Inferior parietal cortex (tissue), 1 donor: ENCODE data around the gene DYNLT1.
"Not testable (repeated sequence)": the region's sequence is repeated elsewhere in the genome, so short reads cannot be mapped to it uniquely, and the experiment has no call there.

Experiments used
- DNase-seq: peaks from one replicate; pipeline ENCODE4 v3.0.0-alpha.2; 2016; ENCODE audit errors: extremely low spot score

The DYNLT1 gene

GRCh38 chr6:158642097-158642601 lies 2.4 kb downstream of the DYNLT1 start:
- no peak for DNase-seq

- no peak for DNase-seq
Measured at GRCh38 chr6:158640519-158640918, 4.0 kb downstream of the DYNLT1 start.

GRCh38 chr6:158639056-158639455 lies 5.5 kb downstream of the DYNLT1 start:
- DNase-seq: no peak

- DNase-seq: no peak
Measured at GRCh38 chr6:158638324-158638854, 6.2 kb downstream of the DYNLT1 start.

- DNase-seq: no peak
Measured at GRCh38 chr6:158636778-158637177, 7.8 kb downstream of the DYNLT1 start.

- no peak for DNase-seq
Measured at GRCh38 chr6:158635427-158636073, 9.0 kb downstream of the DYNLT1 start.

- DNase-seq: no peak
Measured at GRCh38 chr6:158634695-158635426, 9.7 kb downstream of the DYNLT1 start.

- no peak for DNase-seq
Measured at GRCh38 chr6:158633127-158633526, 11.4 kb downstream of the DYNLT1 start.

GRCh38 chr6:158632538-158633119 lies 11.9 kb downstream of the DYNLT1 start:
- DNase-seq: not testable (repeated sequence)

- DNase-seq: peak; percentile 42
Measured at GRCh38 chr6:158631678-158632537, 12.6 kb downstream of the DYNLT1 start.

- DNase-seq: no peak
Measured at GRCh38 chr6:158630938-158631616, 13.5 kb downstream of the DYNLT1 start.

GRCh38 chr6:158629367-158630221 lies 14.9 kb downstream of the DYNLT1 start:
- DNase-seq: no peak

GRCh38 chr6:158628542-158628941 lies 16.0 kb downstream of the DYNLT1 start:
- DNase-seq: no peak

- no peak for DNase-seq
Measured at GRCh38 chr6:158627940-158628211, 16.7 kb downstream of the DYNLT1 start.

GRCh38 chr6:158627168-158627939 lies 17.2 kb downstream of the DYNLT1 start:
- DNase-seq: no peak

- no peak for DNase-seq
Measured at GRCh38 chr6:158626360-158627167, 18.0 kb downstream of the DYNLT1 start.

- DNase-seq: no peak
Measured at GRCh38 chr6:158625881-158626305, 18.6 kb downstream of the DYNLT1 start.
